Measurements from ENCODE around the gene CEP20.

DNA sequence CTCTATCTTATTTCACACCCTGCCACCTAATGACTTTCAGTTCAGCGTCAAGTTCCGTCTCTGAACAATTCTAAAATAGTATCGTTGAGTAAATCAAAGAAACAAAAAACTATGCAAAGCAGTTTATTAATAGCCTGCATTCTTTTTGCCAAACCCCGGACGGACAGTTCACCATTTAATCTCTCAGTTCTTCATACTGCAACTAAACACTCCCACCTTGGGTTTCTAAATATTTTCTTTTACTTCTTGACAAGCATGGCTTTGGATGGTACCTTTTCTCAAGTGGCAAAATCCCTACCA, 32.7 kb downstream of the CEP20 start:
- TF ChIP-seq, protein P1, sequence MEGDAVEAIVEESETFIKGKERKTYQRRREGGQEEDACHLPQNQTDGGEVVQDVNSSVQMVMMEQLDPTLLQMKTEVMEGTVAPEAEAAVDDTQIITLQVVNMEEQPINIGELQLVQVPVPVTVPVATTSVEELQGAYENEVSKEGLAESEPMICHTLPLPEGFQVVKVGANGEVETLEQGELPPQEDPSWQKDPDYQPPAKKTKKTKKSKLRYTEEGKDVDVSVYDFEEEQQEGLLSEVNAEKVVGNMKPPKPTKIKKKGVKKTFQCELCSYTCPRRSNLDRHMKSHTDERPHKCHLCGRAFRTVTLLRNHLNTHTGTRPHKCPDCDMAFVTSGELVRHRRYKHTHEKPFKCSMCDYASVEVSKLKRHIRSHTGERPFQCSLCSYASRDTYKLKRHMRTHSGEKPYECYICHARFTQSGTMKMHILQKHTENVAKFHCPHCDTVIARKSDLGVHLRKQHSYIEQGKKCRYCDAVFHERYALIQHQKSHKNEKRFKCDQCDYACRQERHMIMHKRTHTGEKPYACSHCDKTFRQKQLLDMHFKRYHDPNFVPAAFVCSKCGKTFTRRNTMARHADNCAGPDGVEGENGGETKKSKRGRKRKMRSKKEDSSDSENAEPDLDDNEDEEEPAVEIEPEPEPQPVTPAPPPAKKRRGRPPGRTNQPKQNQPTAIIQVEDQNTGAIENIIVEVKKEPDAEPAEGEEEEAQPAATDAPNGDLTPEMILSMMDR (IDR thresholded peaks at IDR 0.05), result no peak
- TF ChIP-seq POLR2A (IDR thresholded peaks at IDR 0.05) (no peak), POLR2AphosphoS5 (IDR thresholded peaks at IDR 0.05) (no peak), EP300 (IDR thresholded peaks at IDR 0.05; ENCODE audit: low read depth) (no peak)

All from transverse colon (tissue), 4 donors.